Type B pancreatic cell (in vitro differentiated cells): ENCODE measurements around the gene USP31. TPM values are rescaled to one million over a fixed set of nuclear protein-coding genes. Genes with fewer than 3 reads are reported as not detected.

Source experiments
- DNase-seq: peaks from one replicate; pipeline ENCODE4 v3.0.0; 2021; ENCODE audit warnings: mixed read lengths; ENCODE audit not compliant: unreplicated experiment; ENCODE audit errors: extremely low spot score
- H3K27ac Mint-ChIP-seq: 2 replicates; pipeline ENCODE4 v1.8.0; 2021; ENCODE audit warnings: mild to moderate bottlenecking, mixed read lengths
- H3K27me3 Mint-ChIP-seq: 2 replicates; pipeline ENCODE4 v1.8.0; 2021; ENCODE audit warnings: mixed read lengths
- H3K36me3 Mint-ChIP-seq: 2 replicates; pipeline ENCODE4 v1.8.0; 2021; ENCODE audit warnings: mixed read lengths
- H3K4me1 Mint-ChIP-seq: one replicate; pipeline ENCODE4 v1.8.0; 2021; ENCODE audit warnings: mixed read lengths; ENCODE audit not compliant: unreplicated experiment
- H3K4me3 Mint-ChIP-seq: 2 replicates; pipeline ENCODE4 v1.8.0; 2021; ENCODE audit warnings: mild to moderate bottlenecking, mixed read lengths
- H3K9me3 Mint-ChIP-seq: 2 replicates; pipeline ENCODE4 v1.8.0; 2021; ENCODE audit warnings: mixed read lengths
- CTCF ChIP-seq: fragments of 200-600 bp; sonication (generic); conservative IDR thresholded peaks from 2 replicates; pipeline ENCODE4 v1.5.0; 2021; ENCODE audit warnings: antibody characterized with exemption, mild to moderate bottlenecking
- total RNA-seq: library from RNA; stranded (reverse); gene quantifications from 2 replicates; pipeline ENCODE4 v1.2.1, GENCODE V29; 2021; ENCODE audit warnings: low replicate concordance

USP31 gene
- total RNA-seq, 1 donor from 2014 or later = 12.3 TPM

DNA sequence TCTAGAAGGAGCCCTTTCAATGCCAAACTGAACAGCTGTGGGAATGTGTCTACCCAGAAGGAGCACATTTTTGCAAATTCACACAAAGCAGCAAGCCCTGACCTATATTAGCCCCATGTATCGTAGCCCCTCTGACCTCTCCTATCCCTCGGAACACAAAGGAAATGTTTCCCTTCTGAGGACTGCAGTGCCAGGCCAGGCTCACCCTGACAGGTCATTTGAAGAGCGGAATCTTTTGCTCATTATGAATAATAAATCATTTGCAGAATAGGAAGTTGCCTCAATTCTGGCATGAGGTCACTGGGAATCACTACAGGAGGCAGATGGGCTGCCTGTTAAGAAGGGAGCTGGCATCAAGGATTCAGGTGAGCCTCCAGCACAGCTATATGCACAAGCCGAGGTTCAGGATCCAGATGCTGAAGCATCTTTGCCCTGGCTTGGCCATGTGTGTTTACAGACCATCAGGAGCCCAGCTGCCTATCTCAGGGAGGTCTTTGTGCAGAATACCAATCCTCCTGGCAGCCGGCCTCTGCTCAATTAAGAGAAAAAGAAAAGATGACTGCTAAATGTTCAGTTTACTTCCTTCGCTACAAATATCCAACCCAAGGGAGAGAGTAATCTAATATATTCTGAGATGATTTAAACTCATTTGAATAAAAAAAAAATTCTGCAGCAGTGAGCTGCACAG, 119.4 kb downstream of the USP31 start:
- H3K36me3 Mint-ChIP-seq = no peaks in the 10 kb centered on the region
- H3K27me3 Mint-ChIP-seq = peaks cover 38% of the 10 kb centered on the region
- TF ChIP-seq CTCF = no peak
- peaks cover 5% of the 10 kb centered on the region for H3K9me3 Mint-ChIP-seq
- no peak for DNase-seq
- no peak overlapping the region for H3K27ac Mint-ChIP-seq
- no peaks in the 10 kb centered on the region for H3K4me1 Mint-ChIP-seq
- H3K4me3 Mint-ChIP-seq = no peak overlapping the region

GRCh38 chr16:23027386-23027785, 121.9 kb downstream of the USP31 start:
- no peak for DNase-seq
- H3K9me3 Mint-ChIP-seq = no peaks in the 10 kb centered on the region
- H3K4me1 Mint-ChIP-seq = no peaks in the 10 kb centered on the region
- TF ChIP-seq CTCF = no peak
- H3K27me3 Mint-ChIP-seq = peaks cover 35% of the 10 kb centered on the region
- H3K4me3 Mint-ChIP-seq = no peak overlapping the region
- no peaks in the 10 kb centered on the region for H3K36me3 Mint-ChIP-seq
- no peak overlapping the region for H3K27ac Mint-ChIP-seq

GRCh38 chr16:23026784-23027362, 122.4 kb downstream of the USP31 start:
- no peak for DNase-seq
- H3K4me1 Mint-ChIP-seq = no peaks in the 10 kb centered on the region
- no peaks in the 10 kb centered on the region for H3K36me3 Mint-ChIP-seq
- H3K27me3 Mint-ChIP-seq = peaks cover 35% of the 10 kb centered on the region
- TF ChIP-seq CTCF = no peak
- H3K27ac Mint-ChIP-seq = no peak overlapping the region
- H3K4me3 Mint-ChIP-seq = no peak overlapping the region
- no peaks in the 10 kb centered on the region for H3K9me3 Mint-ChIP-seq

DNA sequence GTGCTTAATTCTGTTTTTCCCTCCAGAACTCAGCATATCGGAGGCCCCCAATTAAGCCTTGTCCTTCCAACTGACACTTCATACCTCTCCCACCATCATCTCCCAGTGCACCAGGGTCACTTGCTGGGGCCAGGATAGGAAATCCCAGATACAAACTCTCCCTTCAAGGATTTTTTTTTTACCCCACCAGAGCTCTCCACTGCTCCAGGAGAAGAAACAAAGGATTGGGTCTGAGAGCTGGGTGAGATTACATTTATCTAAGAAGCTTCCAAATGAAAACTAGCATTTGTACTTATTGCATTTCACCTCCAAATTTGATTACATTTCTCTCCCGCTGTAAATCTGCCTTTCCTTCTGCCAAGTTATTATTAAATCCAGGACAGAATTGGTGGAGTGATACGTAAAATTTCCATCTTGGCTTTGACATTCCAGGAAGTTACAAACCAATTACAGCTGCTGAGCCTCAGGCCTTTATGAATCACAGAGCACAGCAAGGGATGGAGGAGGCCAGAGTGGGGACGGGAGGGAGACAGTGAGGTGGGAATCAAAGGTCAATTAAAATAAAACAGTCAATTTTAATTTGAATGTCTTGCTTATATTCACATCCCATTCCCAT, 123.5 kb downstream of the USP31 start:
- Mint-ChIP-seq H3K27me3 (peaks cover 32% of the 10 kb centered on the region), H3K9me3 (no peaks in the 10 kb centered on the region), H3K27ac (no peak overlapping the region), H3K4me1 (no peaks in the 10 kb centered on the region), H3K36me3 (no peaks in the 10 kb centered on the region), H3K4me3 (no peak overlapping the region)
- no peak for TF ChIP-seq CTCF
- DNase-seq = no peak

DNA sequence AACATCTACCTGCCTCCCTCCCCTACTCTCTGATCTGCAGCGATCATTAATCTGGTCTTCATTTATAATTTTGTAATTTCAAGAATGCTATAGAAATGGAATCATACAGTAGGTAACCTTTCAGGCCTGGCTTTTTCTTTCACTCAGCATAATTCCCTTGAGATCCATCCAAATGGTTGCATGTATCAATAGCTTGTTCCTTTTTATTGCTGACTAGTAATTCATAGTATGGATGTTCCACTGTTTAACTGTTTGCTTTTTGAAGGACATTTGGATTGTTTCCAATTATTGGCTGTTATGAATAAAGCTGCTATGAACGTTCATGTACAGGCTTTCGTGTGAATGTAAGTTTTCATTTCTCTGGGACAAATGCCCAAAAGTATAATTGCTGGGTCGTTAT, 125.2 kb downstream of the USP31 start:
- H3K27me3 Mint-ChIP-seq = peaks cover 24% of the 10 kb centered on the region
- H3K36me3 Mint-ChIP-seq = no peaks in the 10 kb centered on the region
- TF ChIP-seq CTCF = no peak
- H3K4me1 Mint-ChIP-seq = no peaks in the 10 kb centered on the region
- no peak overlapping the region for H3K27ac Mint-ChIP-seq
- H3K9me3 Mint-ChIP-seq = no peaks in the 10 kb centered on the region
- DNase-seq = no peak
- no peak overlapping the region for H3K4me3 Mint-ChIP-seq
